ENCODE results near the gene HTT-AS.

HTT-AS gene

GRCh38 chr4:3029464-3029863 is 44.9 kb downstream of the HTT-AS start:
- Histone ChIP-seq H3K9me2 (replicated peaks; ENCODE audit: insufficient read depth, low read length) (no peaks in the 10 kb centered on the region), H3K36me3 (ENCODE audit: low read length) (no peaks in the 10 kb centered on the region), H2AFZ (ENCODE audit: low read depth, low read length, severe bottlenecking) (no peak overlapping the region), H3K9me3 (ENCODE audit: insufficient read depth, low read length) (no peaks in the 10 kb centered on the region), H3K27me3 (ENCODE audit: low read length) (no peaks in the 10 kb centered on the region), H3K4me3 (ENCODE audit: insufficient read depth, low read length, poor library complexity, severe bottlenecking) (no peak overlapping the region), H4K20me1 (ENCODE audit: low read depth, low read length) (no peaks in the 10 kb centered on the region), H3K79me2 (ENCODE audit: insufficient read depth, low read length) (no peaks in the 10 kb centered on the region), H3K27ac (ENCODE audit: low read depth, low read length) (no peak overlapping the region), H3K4me2 (ENCODE audit: low read depth, low read length, poor library complexity, severe bottlenecking) (no peak overlapping the region), H3F3A (ENCODE audit: insufficient read depth) (no peaks in the 10 kb centered on the region), H3K9ac (ENCODE audit: low read length) (no peak overlapping the region)
- no peak for TF ChIP-seq CTCF (IDR thresholded peaks at IDR 0.05; ENCODE audit: insufficient read depth, low read length, poor library complexity, severe bottlenecking)

GRCh38 chr4:3026540-3026939 is 47.8 kb downstream of the HTT-AS start:
- H3K4me2 ChIP-seq (ENCODE audit: low read depth, low read length, poor library complexity, severe bottlenecking), result no peak overlapping the region
- no peaks in the 10 kb centered on the region for H3K27me3 ChIP-seq (ENCODE audit: low read length)
- no peaks in the 10 kb centered on the region for H3K36me3 ChIP-seq (ENCODE audit: low read length)
- no peaks in the 10 kb centered on the region for H3F3A ChIP-seq (ENCODE audit: insufficient read depth)
- TF ChIP-seq EZH2phosphoT487 (conservative IDR thresholded peaks at IDR 0.05; ENCODE audit: low read length), result no peak
- no peak overlapping the region for H3K27ac ChIP-seq (ENCODE audit: low read depth, low read length)
- H3K79me2 ChIP-seq (ENCODE audit: insufficient read depth, low read length), result no peaks in the 10 kb centered on the region
- H2AFZ ChIP-seq (ENCODE audit: low read depth, low read length, severe bottlenecking), result no peak overlapping the region
- no peak overlapping the region for H3K4me3 ChIP-seq (ENCODE audit: insufficient read depth, low read length, poor library complexity, severe bottlenecking)
- H3K9me2 ChIP-seq (replicated peaks; ENCODE audit: insufficient read depth, low read length), result no peaks in the 10 kb centered on the region
- no peaks in the 10 kb centered on the region for H4K20me1 ChIP-seq (ENCODE audit: low read depth, low read length)
- no peaks in the 10 kb centered on the region for H3K9me3 ChIP-seq (ENCODE audit: insufficient read depth, low read length)
- no peak overlapping the region for H3K9ac ChIP-seq (ENCODE audit: low read length)

- Histone ChIP-seq H3K9me2 (replicated peaks; ENCODE audit: insufficient read depth, low read length) (no peaks in the 10 kb centered on the region), H4K20me1 (ENCODE audit: low read depth, low read length) (no peaks in the 10 kb centered on the region), H3K36me3 (ENCODE audit: low read length) (no peaks in the 10 kb centered on the region), H3F3A (ENCODE audit: insufficient read depth) (no peaks in the 10 kb centered on the region), H3K4me3 (ENCODE audit: insufficient read depth, low read length, poor library complexity, severe bottlenecking) (no peak overlapping the region), H3K4me2 (ENCODE audit: low read depth, low read length, poor library complexity, severe bottlenecking) (no peak overlapping the region), H3K27ac (ENCODE audit: low read depth, low read length) (no peak overlapping the region), H3K9ac (ENCODE audit: low read length) (no peak overlapping the region), H3K27me3 (ENCODE audit: low read length) (no peaks in the 10 kb centered on the region), H3K9me3 (ENCODE audit: insufficient read depth, low read length) (no peaks in the 10 kb centered on the region), H3K79me2 (ENCODE audit: insufficient read depth, low read length) (no peaks in the 10 kb centered on the region), H2AFZ (ENCODE audit: low read depth, low read length, severe bottlenecking) (no peak overlapping the region)
- TF ChIP-seq CTCF (IDR thresholded peaks at IDR 0.05; ENCODE audit: insufficient read depth, low read length, poor library complexity, severe bottlenecking) (no peak), EZH2phosphoT487 (conservative IDR thresholded peaks at IDR 0.05; ENCODE audit: low read length) (no peak)
Measured at GRCh38 chr4:3025881-3026280, 48.5 kb downstream of the HTT-AS start.

- Histone ChIP-seq H2AFZ (ENCODE audit: low read depth, low read length, severe bottlenecking) (no peak overlapping the region), H3K27ac (ENCODE audit: low read depth, low read length) (no peak overlapping the region), H3K9me2 (replicated peaks; ENCODE audit: insufficient read depth, low read length) (no peaks in the 10 kb centered on the region), H3K79me2 (ENCODE audit: insufficient read depth, low read length) (no peaks in the 10 kb centered on the region), H4K20me1 (ENCODE audit: low read depth, low read length) (no peaks in the 10 kb centered on the region), H3F3A (ENCODE audit: insufficient read depth) (no peaks in the 10 kb centered on the region), H3K4me2 (ENCODE audit: low read depth, low read length, poor library complexity, severe bottlenecking) (no peak overlapping the region), H3K27me3 (ENCODE audit: low read length) (no peaks in the 10 kb centered on the region), H3K9me3 (ENCODE audit: insufficient read depth, low read length) (no peaks in the 10 kb centered on the region), H3K36me3 (ENCODE audit: low read length) (no peaks in the 10 kb centered on the region), H3K9ac (ENCODE audit: low read length) (no peak overlapping the region), H3K4me3 (ENCODE audit: insufficient read depth, low read length, poor library complexity, severe bottlenecking) (no peak overlapping the region)
- TF ChIP-seq EZH2phosphoT487 (conservative IDR thresholded peaks at IDR 0.05; ENCODE audit: low read length) (no peak), CTCF (IDR thresholded peaks at IDR 0.05; ENCODE audit: insufficient read depth, low read length, poor library complexity, severe bottlenecking) (no peak)
Measured at GRCh38 chr4:3022651-3023050, 51.7 kb downstream of the HTT-AS start.
